Measurements from ENCODE around the gene RTTN. TPM values are rescaled to one million over a fixed set of nuclear protein-coding genes. Genes with fewer than 3 reads are reported as not detected.

Gene RTTN
- total RNA-seq, 1 experiment from 2014 or later: 14.3 TPM

DNA sequence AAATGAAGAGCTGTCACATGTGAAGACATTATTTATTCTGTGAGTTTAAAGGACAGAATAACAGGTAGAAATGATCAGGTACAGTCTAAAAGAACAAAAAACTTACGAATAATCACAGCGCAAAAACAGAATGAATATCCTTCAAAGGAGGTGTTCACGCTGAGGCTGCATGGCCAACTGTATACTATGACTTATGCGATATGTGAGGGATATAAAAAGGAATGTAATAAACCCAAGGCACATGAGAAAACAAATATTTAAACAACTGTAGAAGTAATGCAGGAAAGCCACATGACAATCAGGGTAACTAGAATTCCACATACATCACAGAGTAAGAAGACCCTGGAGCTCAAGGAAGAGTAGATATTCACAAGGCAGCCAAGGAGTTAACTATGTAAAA, 81.3 kb downstream of the RTTN start:
- TF ChIP-seq, protein P1, sequence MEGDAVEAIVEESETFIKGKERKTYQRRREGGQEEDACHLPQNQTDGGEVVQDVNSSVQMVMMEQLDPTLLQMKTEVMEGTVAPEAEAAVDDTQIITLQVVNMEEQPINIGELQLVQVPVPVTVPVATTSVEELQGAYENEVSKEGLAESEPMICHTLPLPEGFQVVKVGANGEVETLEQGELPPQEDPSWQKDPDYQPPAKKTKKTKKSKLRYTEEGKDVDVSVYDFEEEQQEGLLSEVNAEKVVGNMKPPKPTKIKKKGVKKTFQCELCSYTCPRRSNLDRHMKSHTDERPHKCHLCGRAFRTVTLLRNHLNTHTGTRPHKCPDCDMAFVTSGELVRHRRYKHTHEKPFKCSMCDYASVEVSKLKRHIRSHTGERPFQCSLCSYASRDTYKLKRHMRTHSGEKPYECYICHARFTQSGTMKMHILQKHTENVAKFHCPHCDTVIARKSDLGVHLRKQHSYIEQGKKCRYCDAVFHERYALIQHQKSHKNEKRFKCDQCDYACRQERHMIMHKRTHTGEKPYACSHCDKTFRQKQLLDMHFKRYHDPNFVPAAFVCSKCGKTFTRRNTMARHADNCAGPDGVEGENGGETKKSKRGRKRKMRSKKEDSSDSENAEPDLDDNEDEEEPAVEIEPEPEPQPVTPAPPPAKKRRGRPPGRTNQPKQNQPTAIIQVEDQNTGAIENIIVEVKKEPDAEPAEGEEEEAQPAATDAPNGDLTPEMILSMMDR (conservative IDR thresholded peaks at IDR 0.05): no peak
- Histone ChIP-seq H3K4me2 (no peak overlapping the region), H3K4me1 (replicated peaks; ENCODE audit: insufficient read depth) (no peaks in the 10 kb centered on the region), H3K4me3 (no peak overlapping the region), H3K79me2 (ENCODE audit: low read depth) (no peaks in the 10 kb centered on the region), H3K27ac (no peak overlapping the region), H3K27me3 (ENCODE audit: insufficient read depth, low read depth) (no peaks in the 10 kb centered on the region), H3K9me2 (ENCODE audit: insufficient read depth) (no peaks in the 10 kb centered on the region; the same call in 1 of the 2 replicates), H3K9me3 (ENCODE audit: insufficient read depth, low read depth) (no peaks in the 10 kb centered on the region), H3F3A (ENCODE audit: insufficient read depth, low read depth) (no peaks in the 10 kb centered on the region; the same call in 1 of the 2 replicates), H3K36me3 (ENCODE audit: low read depth) (no peaks in the 10 kb centered on the region), H4K20me1 (ENCODE audit: insufficient read depth) (0 out of 2 replicates have a peak, but pooled peaks cover 2% of the 10 kb centered on the region), H2AFZ (no peak overlapping the region)
- BruUV-seq (replicated peaks): no TSS peak
- DNase-seq: no peak
- intact Hi-C loops (cut with micrococcal nuclease; ENCODE audit: unreplicated experiment): no loop called here
- ChIA-PET CTCF (no interaction called here), POLR2A (ENCODE audit: unreplicated experiment) (no interaction called here)

DNA sequence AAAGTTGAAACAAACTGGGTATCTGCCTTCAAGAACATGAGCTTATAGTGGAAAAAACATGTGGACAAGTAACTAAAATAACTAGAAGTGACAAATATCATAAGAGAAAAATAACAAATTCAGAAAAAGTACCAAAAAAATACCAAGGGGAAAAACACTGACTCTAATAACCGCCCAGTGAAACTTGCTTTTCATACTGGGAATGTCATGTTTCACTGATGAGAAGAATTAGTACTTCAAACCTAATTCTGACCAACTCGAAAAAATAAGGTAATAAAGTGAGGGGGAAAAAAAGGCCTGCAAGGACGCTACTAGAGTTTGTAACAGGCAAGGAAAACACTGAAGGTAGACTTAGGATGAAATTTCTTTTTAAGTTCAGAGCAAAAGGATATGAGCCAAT, 83.6 kb downstream of the RTTN start:
- no TSS peak for BruUV-seq (replicated peaks)
- H3K36me3 ChIP-seq (ENCODE audit: low read depth): no peaks in the 10 kb centered on the region
- H3K4me3 ChIP-seq: no peak overlapping the region
- intact Hi-C loops (cut with micrococcal nuclease; ENCODE audit: unreplicated experiment): no loop called here
- no peaks in the 10 kb centered on the region for H3K4me1 ChIP-seq (replicated peaks; ENCODE audit: insufficient read depth)
- no peak overlapping the region for H3K27ac ChIP-seq
- POLR2A ChIA-PET (ENCODE audit: unreplicated experiment): no interaction called here
- H3K4me2 ChIP-seq: no peak overlapping the region
- H2AFZ ChIP-seq: no peak overlapping the region
- H3K9me3 ChIP-seq (ENCODE audit: insufficient read depth, low read depth): no peaks in the 10 kb centered on the region
- no peaks in the 10 kb centered on the region; the same call in 1 of the 2 replicates for H3F3A ChIP-seq (ENCODE audit: insufficient read depth, low read depth)
- no peaks in the 10 kb centered on the region for H3K27me3 ChIP-seq (ENCODE audit: insufficient read depth, low read depth)
- H4K20me1 ChIP-seq (ENCODE audit: insufficient read depth): no peaks in the 10 kb centered on the region
- TF ChIP-seq, protein P1 (conservative IDR thresholded peaks at IDR 0.05): no peak
- no peak for TF ChIP-seq EZH2 (IDR thresholded peaks at IDR 0.05; ENCODE audit: low read depth)
- H3K9me2 ChIP-seq (ENCODE audit: insufficient read depth): 0 out of 2 replicates have a peak, but pooled peaks cover 7% of the 10 kb centered on the region
- CTCF ChIA-PET: no interaction called here
- DNase-seq: no peak
- H3K79me2 ChIP-seq (ENCODE audit: low read depth): no peaks in the 10 kb centered on the region

DNA sequence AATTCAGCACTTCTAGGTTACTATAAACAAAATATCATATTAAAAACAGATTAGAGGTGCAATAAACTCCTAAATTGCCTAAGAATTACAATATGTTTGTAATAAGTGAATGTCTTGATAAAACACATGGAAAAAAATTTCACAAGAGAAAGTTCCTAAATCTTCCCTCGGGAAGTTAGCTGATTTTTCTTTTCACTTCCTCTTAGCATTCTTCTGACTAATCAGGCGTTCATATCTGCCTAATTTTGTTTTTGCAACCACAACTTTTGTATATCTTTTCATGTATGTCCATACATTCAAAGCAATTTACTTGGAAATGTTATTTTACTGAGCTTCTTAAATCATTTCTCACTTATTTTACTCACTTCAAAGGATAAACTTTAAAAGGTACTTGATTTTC, 88.5 kb downstream of the RTTN start:
- CTCF ChIA-PET: no interaction called here

More for the DNA sequence above, 88.5 kb downstream of the RTTN start:
- no peak overlapping the region for H3K4me2 ChIP-seq
- no peaks in the 10 kb centered on the region for H4K20me1 ChIP-seq (ENCODE audit: insufficient read depth)
- no peaks in the 10 kb centered on the region for H3F3A ChIP-seq (ENCODE audit: insufficient read depth, low read depth)
- TF ChIP-seq EZH2 (IDR thresholded peaks at IDR 0.05; ENCODE audit: low read depth): no peak
- TF ChIP-seq, protein P1 (conservative IDR thresholded peaks at IDR 0.05): no peak
- no peak overlapping the region for H3K27ac ChIP-seq
- no peaks in the 10 kb centered on the region for H3K36me3 ChIP-seq (ENCODE audit: low read depth)
- no peaks in the 10 kb centered on the region for H3K9me3 ChIP-seq (ENCODE audit: insufficient read depth, low read depth)
- H3K9me2 ChIP-seq (ENCODE audit: insufficient read depth): 0 out of 2 replicates have a peak, but pooled peaks cover 7% of the 10 kb centered on the region
- no peaks in the 10 kb centered on the region for H3K27me3 ChIP-seq (ENCODE audit: insufficient read depth, low read depth)
- no peak overlapping the region for H2AFZ ChIP-seq
- H3K79me2 ChIP-seq (ENCODE audit: low read depth): no peaks in the 10 kb centered on the region
- no peaks in the 10 kb centered on the region for H3K4me1 ChIP-seq (replicated peaks; ENCODE audit: insufficient read depth)
- POLR2A ChIA-PET (ENCODE audit: unreplicated experiment): no interaction called here
- DNase-seq: peak in 1 of 2 experiments; percentile 35
- BruUV-seq (replicated peaks): no TSS peak
- intact Hi-C loops (cut with micrococcal nuclease; ENCODE audit: unreplicated experiment): no loop called here
- H3K4me3 ChIP-seq: no peak overlapping the region

All from PC-9 (cell line).